HepG2 (cell line): ENCODE results near the gene PC. TPM values are rescaled to one million over a fixed set of nuclear protein-coding genes. Genes with fewer than 3 reads are reported as not detected.

Source experiments
- FOXA3 ChIP-seq: IDR thresholded peaks from 2 replicates; pipeline ENCODE4 v1.6.1; 2016; ENCODE audit warnings: missing genetic modification reagents, missing compliant biosample characterization
- POLR2A ChIP-seq, 2 experiments: IDR thresholded peaks; 2 replicates each; pipeline ENCODE4 v1.6.1; 2011; ENCODE audit warnings: low read depth in 2 of 2, low read length in 2 of 2, mild to moderate bottlenecking in 1 of 2, moderate library complexity in 1 of 2; ENCODE audit not compliant: insufficient read depth in 1 of 2
- SP140L ChIP-seq: sonication (generic); formaldehyde crosslinking; IDR thresholded peaks from 2 replicates; pipeline ENCODE4 v1.4.0; 2020; ENCODE audit warnings: missing genetic modification reagents, borderline replicate concordance
- ZBTB38 ChIP-seq: sonication (generic); formaldehyde crosslinking; IDR thresholded peaks from 2 replicates; pipeline ENCODE4 v1.5.1; 2020; ENCODE audit warnings: mild to moderate bottlenecking, missing genetic modification reagents
- ZC3H4 ChIP-seq: sonication (generic); formaldehyde crosslinking; IDR thresholded peaks from 2 replicates; pipeline ENCODE4 v1.4.0; 2020; ENCODE audit warnings: missing genetic modification reagents, borderline replicate concordance
- ZFX ChIP-seq: sonication (generic); formaldehyde crosslinking; IDR thresholded peaks from 2 replicates; pipeline ENCODE4 v1.4.0; 2020; ENCODE audit warnings: mild to moderate bottlenecking, low read depth, missing genetic modification reagents, moderate library complexity
- ZNF143 ChIP-seq: sonication (generic); formaldehyde crosslinking; IDR thresholded peaks from 2 replicates; pipeline ENCODE4 v1.4.0; 2020; ENCODE audit warnings: missing genetic modification reagents
- ZNF501 ChIP-seq: sonication (generic); formaldehyde crosslinking; IDR thresholded peaks from 2 replicates; pipeline ENCODE4 v1.5.1; 2020; ENCODE audit warnings: mild to moderate bottlenecking, moderate library complexity, missing genetic modification reagents
- ZNF550 ChIP-seq: sonication (generic); formaldehyde crosslinking; IDR thresholded peaks from 2 replicates; pipeline ENCODE4 v1.4.0; 2020; ENCODE audit warnings: mild to moderate bottlenecking, missing genetic modification reagents, borderline replicate concordance
- ZNF605 ChIP-seq: sonication (generic); formaldehyde crosslinking; IDR thresholded peaks from 2 replicates; pipeline ENCODE4 v1.8.0; 2022; ENCODE audit warnings: mild to moderate bottlenecking, missing genetic modification reagents
- ZNF790 ChIP-seq: sonication (generic); formaldehyde crosslinking; IDR thresholded peaks from 2 replicates; pipeline ENCODE4 v1.8.0; 2022; ENCODE audit warnings: missing genetic modification reagents, mild to moderate bottlenecking, borderline replicate concordance
- polyA plus RNA-seq, 8 experiments: library from polyadenylated mRNA; depleted of rRNA in 3 of 8; stranded (reverse) in 7 of 8; unstranded in 1 of 8; fragments of >200 nt; fragmentation: Illumina TruSeq in 4 of 8; extraction: Trizol in 4 of 8; gene quantifications; 2 replicates each; pipeline versions ENCODE4 v1.2.1 to v1.2.3, GENCODE V29; 2011 to 2016; ENCODE audit warnings: low read depth in 4 of 8, missing spikeins in 1 of 8, mixed read lengths in 1 of 8; ENCODE audit not compliant: insufficient read depth in 1 of 8
- total RNA-seq, 5 experiments: library from RNA; depleted of rRNA; stranded (reverse); fragments of >200 nt; fragmentation: Illumina TruSeq; extraction: Trizol; gene quantifications; 2 replicates each; pipeline ENCODE4 v1.2.3, GENCODE V29; 2016; ENCODE audit warnings: low read depth in 1 of 5
- TF ChIP-seq, protein P1 (sequence below): sonication (generic); formaldehyde crosslinking; IDR thresholded peaks from 2 replicates; pipeline ENCODE4 v1.9.0; 2021; ENCODE audit warnings: mild to moderate bottlenecking, missing genetic modification reagents
- TF ChIP-seq, protein P2 (sequence below): IDR thresholded peaks from 2 replicates; pipeline ENCODE4 v1.6.1; 2016; ENCODE audit warnings: mild to moderate bottlenecking, missing biosample characterization, missing genetic modification reagents
- TF ChIP-seq, protein P3 (sequence below): IDR thresholded peaks from 2 replicates; pipeline ENCODE4 v1.6.1; 2018; ENCODE audit warnings: missing genetic modification reagents, mild to moderate bottlenecking, missing compliant biosample characterization

PC gene
- total and polyA plus RNA-seq, 2 of the 13 experiments (the other 11 are each of a cell fraction or from before 2014, with no cell fraction given), result 29.0 to 39.0 TPM

DNA sequence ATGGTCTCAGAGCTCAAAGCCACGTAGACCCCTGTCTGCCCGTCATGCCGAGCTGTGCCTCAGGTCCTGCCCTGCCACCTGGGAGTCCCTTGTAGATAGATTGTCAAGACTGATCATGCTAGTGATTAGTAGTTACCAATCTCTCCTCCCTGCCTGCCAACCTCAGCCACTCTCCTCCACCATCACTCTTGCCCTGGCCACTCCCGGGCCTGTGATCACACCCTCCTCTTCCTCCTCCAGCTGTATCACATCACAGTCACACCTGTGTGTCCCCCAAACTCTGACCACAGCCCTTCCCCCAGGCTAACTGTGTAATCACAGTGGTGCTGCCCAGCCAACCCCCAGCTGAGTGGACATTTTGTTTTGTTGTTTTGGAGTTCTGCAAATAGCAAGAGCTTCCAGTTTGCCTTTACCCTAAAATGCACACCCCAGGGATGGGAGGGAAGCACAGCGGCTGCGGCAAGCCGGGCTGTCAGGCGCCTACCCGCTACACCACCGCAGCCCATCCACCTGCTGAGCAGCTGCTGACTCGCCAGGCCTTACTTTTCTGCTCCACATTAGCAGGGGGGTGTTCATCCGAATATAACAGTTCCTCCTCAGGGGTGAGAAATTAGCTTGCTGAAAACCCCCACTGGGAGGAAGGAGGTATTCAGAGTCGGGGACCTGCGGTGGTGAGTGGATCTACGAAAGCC lies 55.6 kb downstream of the PC start (continued):
- 0 out of 2 replicates have a peak, but pooled peaks have one; percentile 1 for TF ChIP-seq ZNF605 (CRISPR knock-in tag)
- peak in 1 of 2 experiments; percentile 2; a peak in 1 of 4 replicates for TF ChIP-seq POLR2A (IDR thresholded peaks at IDR 0.05; ENCODE audit: insufficient read depth in 1 of 2, low read depth in 2 of 2, low read length in 2 of 2)
- peak; percentile 63; the same call in 1 of the 2 replicates for TF ChIP-seq ZC3H4 (CRISPR knock-in tag)
- TF ChIP-seq, protein P1, sequence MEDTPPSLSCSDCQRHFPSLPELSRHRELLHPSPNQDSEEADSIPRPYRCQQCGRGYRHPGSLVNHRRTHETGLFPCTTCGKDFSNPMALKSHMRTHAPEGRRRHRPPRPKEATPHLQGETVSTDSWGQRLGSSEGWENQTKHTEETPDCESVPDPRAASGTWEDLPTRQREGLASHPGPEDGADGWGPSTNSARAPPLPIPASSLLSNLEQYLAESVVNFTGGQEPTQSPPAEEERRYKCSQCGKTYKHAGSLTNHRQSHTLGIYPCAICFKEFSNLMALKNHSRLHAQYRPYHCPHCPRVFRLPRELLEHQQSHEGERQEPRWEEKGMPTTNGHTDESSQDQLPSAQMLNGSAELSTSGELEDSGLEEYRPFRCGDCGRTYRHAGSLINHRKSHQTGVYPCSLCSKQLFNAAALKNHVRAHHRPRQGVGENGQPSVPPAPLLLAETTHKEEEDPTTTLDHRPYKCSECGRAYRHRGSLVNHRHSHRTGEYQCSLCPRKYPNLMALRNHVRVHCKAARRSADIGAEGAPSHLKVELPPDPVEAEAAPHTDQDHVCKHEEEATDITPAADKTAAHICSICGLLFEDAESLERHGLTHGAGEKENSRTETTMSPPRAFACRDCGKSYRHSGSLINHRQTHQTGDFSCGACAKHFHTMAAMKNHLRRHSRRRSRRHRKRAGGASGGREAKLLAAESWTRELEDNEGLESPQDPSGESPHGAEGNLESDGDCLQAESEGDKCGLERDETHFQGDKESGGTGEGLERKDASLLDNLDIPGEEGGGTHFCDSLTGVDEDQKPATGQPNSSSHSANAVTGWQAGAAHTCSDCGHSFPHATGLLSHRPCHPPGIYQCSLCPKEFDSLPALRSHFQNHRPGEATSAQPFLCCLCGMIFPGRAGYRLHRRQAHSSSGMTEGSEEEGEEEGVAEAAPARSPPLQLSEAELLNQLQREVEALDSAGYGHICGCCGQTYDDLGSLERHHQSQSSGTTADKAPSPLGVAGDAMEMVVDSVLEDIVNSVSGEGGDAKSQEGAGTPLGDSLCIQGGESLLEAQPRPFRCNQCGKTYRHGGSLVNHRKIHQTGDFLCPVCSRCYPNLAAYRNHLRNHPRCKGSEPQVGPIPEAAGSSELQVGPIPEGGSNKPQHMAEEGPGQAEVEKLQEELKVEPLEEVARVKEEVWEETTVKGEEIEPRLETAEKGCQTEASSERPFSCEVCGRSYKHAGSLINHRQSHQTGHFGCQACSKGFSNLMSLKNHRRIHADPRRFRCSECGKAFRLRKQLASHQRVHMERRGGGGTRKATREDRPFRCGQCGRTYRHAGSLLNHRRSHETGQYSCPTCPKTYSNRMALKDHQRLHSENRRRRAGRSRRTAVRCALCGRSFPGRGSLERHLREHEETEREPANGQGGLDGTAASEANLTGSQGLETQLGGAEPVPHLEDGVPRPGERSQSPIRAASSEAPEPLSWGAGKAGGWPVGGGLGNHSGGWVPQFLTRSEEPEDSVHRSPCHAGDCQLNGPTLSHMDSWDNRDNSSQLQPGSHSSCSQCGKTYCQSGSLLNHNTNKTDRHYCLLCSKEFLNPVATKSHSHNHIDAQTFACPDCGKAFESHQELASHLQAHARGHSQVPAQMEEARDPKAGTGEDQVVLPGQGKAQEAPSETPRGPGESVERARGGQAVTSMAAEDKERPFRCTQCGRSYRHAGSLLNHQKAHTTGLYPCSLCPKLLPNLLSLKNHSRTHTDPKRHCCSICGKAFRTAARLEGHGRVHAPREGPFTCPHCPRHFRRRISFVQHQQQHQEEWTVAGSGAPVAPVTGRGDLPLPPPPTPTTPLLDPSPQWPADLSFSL (CRISPR knock-in tag), result 0 out of 2 replicates have a peak, but pooled peaks have one; percentile 30
- TF ChIP-seq ZNF501 (CRISPR knock-in tag), result 0 out of 2 replicates have a peak, but pooled peaks have one; percentile 11
- 0 out of 2 replicates have a peak, but pooled peaks have one; percentile 59 for TF ChIP-seq ZNF790 (CRISPR knock-in tag)
- peak; percentile 81 for TF ChIP-seq ZBTB38 (CRISPR knock-in tag)
- peak; percentile 40; the same call in 1 of the 2 replicates for TF ChIP-seq ZNF143 (CRISPR knock-in tag)
- TF ChIP-seq, protein P2, sequence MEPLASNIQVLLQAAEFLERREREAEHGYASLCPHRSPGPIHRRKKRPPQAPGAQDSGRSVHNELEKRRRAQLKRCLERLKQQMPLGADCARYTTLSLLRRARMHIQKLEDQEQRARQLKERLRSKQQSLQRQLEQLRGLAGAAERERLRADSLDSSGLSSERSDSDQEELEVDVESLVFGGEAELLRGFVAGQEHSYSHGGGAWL (CRISPR knock-in tag), result no peak
- TF ChIP-seq ZFX, result no peak
- no peak for TF ChIP-seq SP140L (CRISPR knock-in tag)
- TF ChIP-seq FOXA3, result no peak
- no peak for TF ChIP-seq ZNF550 (CRISPR knock-in tag)
- TF ChIP-seq, protein P3, sequence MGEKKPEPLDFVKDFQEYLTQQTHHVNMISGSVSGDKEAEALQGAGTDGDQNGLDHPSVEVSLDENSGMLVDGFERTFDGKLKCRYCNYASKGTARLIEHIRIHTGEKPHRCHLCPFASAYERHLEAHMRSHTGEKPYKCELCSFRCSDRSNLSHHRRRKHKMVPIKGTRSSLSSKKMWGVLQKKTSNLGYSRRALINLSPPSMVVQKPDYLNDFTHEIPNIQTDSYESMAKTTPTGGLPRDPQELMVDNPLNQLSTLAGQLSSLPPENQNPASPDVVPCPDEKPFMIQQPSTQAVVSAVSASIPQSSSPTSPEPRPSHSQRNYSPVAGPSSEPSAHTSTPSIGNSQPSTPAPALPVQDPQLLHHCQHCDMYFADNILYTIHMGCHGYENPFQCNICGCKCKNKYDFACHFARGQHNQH (CRISPR knock-in tag), result no peak
